DOHH2 (cell line): ENCODE measurements around the gene DNAJC18.
"Not testable (repeated sequence)": the region's sequence is repeated elsewhere in the genome, so short reads cannot be mapped to it uniquely, and the experiment has no call there.

ENCODE experiments used
- H3F3A ChIP-seq: fragments of 200-600 bp; sonication (generic), shearing (Covaris generic); 2 replicates; pipeline ENCODE4 v1.6.0; 2016; ENCODE audit warnings: antibody characterized with exemption, mild to moderate bottlenecking; ENCODE audit not compliant: control insufficient read depth, insufficient read depth
- H3K27ac ChIP-seq: fragments of 200-600 bp; sonication (generic); 2 replicates; pipeline ENCODE4 v1.5.1; 2014; ENCODE audit warnings: low read depth, mild to moderate bottlenecking, low read length, moderate library complexity
- H3K27me3 ChIP-seq: fragments of 200-600 bp; sonication (generic); 2 replicates; pipeline ENCODE4 v1.6.1; 2014; ENCODE audit warnings: mild to moderate bottlenecking, low read length, mixed read lengths; ENCODE audit not compliant: control insufficient read depth
- H3K36me3 ChIP-seq: fragments of 200-600 bp; sonication (generic); 2 replicates; pipeline ENCODE4 v1.6.1; 2014; ENCODE audit warnings: mild to moderate bottlenecking, low read length, moderate library complexity, mixed read lengths; ENCODE audit not compliant: control insufficient read depth
- H3K4me1 ChIP-seq: fragments of 200-600 bp; sonication (generic); 2 replicates; pipeline ENCODE4 v1.6.1; 2014; ENCODE audit warnings: mild to moderate bottlenecking, low read length, mixed read lengths; ENCODE audit not compliant: control insufficient read depth
- H3K4me2 ChIP-seq: fragments of 200-600 bp; sonication (generic); 2 replicates; pipeline ENCODE4 v1.6.0; 2014; ENCODE audit warnings: mild to moderate bottlenecking, low read length, moderate library complexity
- H3K4me3 ChIP-seq: fragments of 200-600 bp; sonication (generic); 2 replicates; pipeline ENCODE4 v1.5.1; 2014; ENCODE audit warnings: mild to moderate bottlenecking, low read length, mixed read lengths
- H3K79me2 ChIP-seq: fragments of 200-600 bp; sonication (generic); 2 replicates; pipeline ENCODE4 v1.6.1; 2014; ENCODE audit warnings: mild to moderate bottlenecking, low read length, mixed read lengths; ENCODE audit not compliant: control insufficient read depth
- H3K9me2 ChIP-seq: fragments of 200-600 bp; sonication (generic); replicated peaks from 2 replicates; pipeline ENCODE4 v1.6.1; 2014; ENCODE audit warnings: mild to moderate bottlenecking, low read length, mixed read lengths; ENCODE audit not compliant: control insufficient read depth
- H3K9me3 ChIP-seq: fragments of 200-600 bp; sonication (generic); 2 replicates; pipeline ENCODE4 v1.6.1; 2014; ENCODE audit warnings: antibody characterized with exemption, low read length, mixed read lengths; ENCODE audit not compliant: control insufficient read depth, insufficient read depth
- H4K20me1 ChIP-seq: fragments of 200-600 bp; sonication (generic); 2 replicates; pipeline ENCODE4 v1.6.0; 2014; ENCODE audit warnings: low read depth, mild to moderate bottlenecking, antibody characterized with exemption, low read length, moderate library complexity; ENCODE audit not compliant: control insufficient read depth, insufficient read depth
- CTCF ChIP-seq: fragments of 200-600 bp; sonication (generic); IDR thresholded peaks from one replicate; pipeline ENCODE4 v1.5.1; 2014; ENCODE audit warnings: antibody characterized with exemption, mild to moderate bottlenecking, low read depth, low read length; ENCODE audit not compliant: poor library complexity, severe bottlenecking
- EZH2phosphoT487 ChIP-seq: fragments of 200-600 bp; sonication (generic); IDR thresholded peaks from 2 replicates; pipeline ENCODE4 v1.6.1; 2017; ENCODE audit warnings: borderline replicate concordance, mild to moderate bottlenecking, antibody characterized with exemption, low read length, moderate library complexity, mixed read lengths

The DNAJC18 gene

DNA sequence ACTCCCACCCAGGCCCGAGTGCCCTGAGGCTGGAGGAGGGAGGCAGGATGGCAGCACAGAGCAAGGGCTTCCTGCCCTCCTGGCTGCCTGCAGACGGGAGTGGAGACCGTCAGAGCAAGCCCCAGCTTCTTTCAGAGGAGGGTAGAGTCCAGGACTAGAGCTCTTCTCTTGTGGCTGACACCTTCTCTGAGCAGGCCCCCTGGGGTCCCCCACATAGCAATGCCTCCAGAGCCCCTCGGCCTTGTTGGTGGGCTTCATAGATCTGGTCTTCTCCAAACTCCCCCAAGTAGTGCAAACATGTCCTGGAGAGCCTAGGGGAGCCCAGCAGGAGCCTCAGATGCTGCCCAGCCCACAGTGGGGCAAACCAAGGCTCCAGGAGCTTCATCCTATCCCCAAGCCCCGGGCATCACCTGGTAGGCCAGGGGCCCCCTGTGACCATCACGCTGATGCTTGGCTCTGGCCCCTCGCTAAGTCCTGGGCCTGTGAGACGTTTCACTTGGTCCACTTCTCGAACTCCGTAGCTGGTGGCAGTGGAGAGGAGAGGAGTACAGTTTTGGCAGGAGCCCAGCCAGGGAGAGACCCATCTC, 51.6 kb downstream of the DNAJC18 start:
- peak overlapping the region; percentile 99 for H3K4me2 ChIP-seq
- peak overlapping the region; percentile 99 for H3K27ac ChIP-seq
- peaks cover 63% of the 10 kb centered on the region for H3K79me2 ChIP-seq
- H3K9me3 ChIP-seq: no peaks in the 10 kb centered on the region
- peaks cover 72% of the 10 kb centered on the region for H3K36me3 ChIP-seq
- H3K4me1 ChIP-seq: peaks cover 82% of the 10 kb centered on the region
- TF ChIP-seq EZH2phosphoT487: no peak
- TF ChIP-seq CTCF: no peak
- peak overlapping the region; percentile 99 for H3K4me3 ChIP-seq
- H3K27me3 ChIP-seq: no peaks in the 10 kb centered on the region
- no peaks in the 10 kb centered on the region for H3K9me2 ChIP-seq
- H4K20me1 ChIP-seq: no peaks in the 10 kb centered on the region; the same call in 1 of the 2 replicates
- H3F3A ChIP-seq: peaks cover 67% of the 10 kb centered on the region

GRCh38 chr5:139386956-139387355, 52.4 kb downstream of the DNAJC18 start:
- Histone ChIP-seq H3K4me2 (peak overlapping the region; percentile 99), H3F3A (peaks cover 69% of the 10 kb centered on the region), H3K4me1 (peaks cover 89% of the 10 kb centered on the region), H3K27ac (peak overlapping the region; percentile 99), H3K36me3 (peaks cover 70% of the 10 kb centered on the region), H3K4me3 (peak overlapping the region; percentile 99), H3K79me2 (peaks cover 59% of the 10 kb centered on the region)
- H4K20me1 ChIP-seq, H3K9me2 ChIP-seq, H3K27me3 ChIP-seq, H3K9me3 ChIP-seq: not testable (repeated sequence)

DNA sequence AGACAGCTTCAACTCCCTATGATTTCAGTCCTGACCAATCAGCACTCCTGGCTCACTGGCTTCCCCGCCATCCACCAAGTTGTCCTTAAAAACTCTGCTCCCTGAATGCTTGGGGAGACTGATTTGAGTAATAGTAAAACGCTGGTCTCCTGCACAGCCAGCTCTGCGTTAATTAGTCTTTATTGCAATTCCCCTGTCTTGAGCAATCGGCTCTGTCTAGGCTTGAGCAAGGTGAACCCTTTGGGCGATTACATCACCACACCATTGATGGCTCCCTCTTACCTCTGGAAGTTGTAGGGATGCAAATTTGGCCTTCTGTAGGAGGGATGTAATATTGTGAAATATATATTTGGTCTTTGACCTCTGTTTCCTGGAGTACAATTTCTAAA, 53.3 kb downstream of the DNAJC18 start:
- H3K27me3 ChIP-seq: no peaks in the 10 kb centered on the region
- no peaks in the 10 kb centered on the region; the same call in 1 of the 2 replicates for H4K20me1 ChIP-seq
- H3K9me2 ChIP-seq: no peaks in the 10 kb centered on the region
- peaks cover 83% of the 10 kb centered on the region for H3K4me1 ChIP-seq
- H3K9me3 ChIP-seq: no peaks in the 10 kb centered on the region
- H3K79me2 ChIP-seq: peaks cover 50% of the 10 kb centered on the region
- H3K4me3 ChIP-seq: peak overlapping the region; percentile 99
- peaks cover 62% of the 10 kb centered on the region for H3K36me3 ChIP-seq
- H3F3A ChIP-seq: peaks cover 66% of the 10 kb centered on the region
- peak overlapping the region; percentile 99 for H3K4me2 ChIP-seq
- H3K27ac ChIP-seq: peak overlapping the region; percentile 99
- TF ChIP-seq EZH2phosphoT487 (no peak), CTCF (no peak)

DNA sequence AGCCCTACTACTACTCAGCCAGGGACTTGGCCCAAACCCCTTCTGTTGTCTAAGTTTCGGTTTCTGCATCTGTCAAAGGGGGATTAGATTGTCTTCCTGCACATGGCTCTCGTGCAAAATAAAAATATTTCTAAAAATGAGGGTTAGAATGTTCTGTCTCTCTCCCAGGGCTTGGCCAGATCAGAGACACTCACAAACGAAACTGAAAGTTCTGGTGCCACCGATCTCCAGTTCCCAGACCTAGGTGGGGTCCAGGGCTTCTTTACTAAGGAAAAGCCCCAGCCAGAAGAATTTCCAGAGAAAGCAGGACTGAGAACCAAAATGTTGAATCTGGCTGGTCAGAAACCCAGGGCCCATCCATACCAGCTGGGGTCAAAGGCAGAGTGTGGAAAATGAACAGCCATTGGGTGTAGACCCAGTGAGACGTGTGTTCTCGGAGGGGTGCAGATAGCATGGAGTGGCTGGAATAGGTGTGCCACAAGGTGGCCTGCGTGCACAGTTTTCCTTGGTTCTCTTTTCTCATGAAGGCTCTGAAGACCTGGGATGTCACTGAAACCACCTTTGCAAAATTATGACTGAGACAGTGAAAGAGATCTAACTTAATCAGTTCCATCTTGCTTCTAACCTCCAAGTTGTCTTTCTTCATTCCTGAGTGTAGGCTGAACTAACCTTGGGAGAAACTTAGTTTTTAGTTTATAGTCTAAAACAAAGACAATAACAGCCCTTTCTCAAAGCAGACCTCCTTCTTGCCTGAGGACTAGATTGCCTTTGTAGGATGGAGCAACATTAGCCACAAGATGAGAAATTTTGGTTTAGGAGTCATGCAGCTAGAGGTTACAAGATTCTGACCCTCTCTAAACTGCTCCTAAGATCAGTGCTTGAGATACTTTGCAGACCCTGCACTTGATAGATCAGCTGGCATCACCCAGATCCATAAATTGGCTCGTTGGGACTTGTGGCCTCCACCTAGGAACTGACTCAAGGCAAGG, 54.0 kb downstream of the DNAJC18 start:
- H3K27ac ChIP-seq: peak overlapping the region; percentile 99
- H3K27me3 ChIP-seq: no peaks in the 10 kb centered on the region
- no peaks in the 10 kb centered on the region for H3K9me2 ChIP-seq
- H3K4me2 ChIP-seq: peak overlapping the region; percentile 99
- H4K20me1 ChIP-seq: no peaks in the 10 kb centered on the region; the same call in 1 of the 2 replicates
- H3K79me2 ChIP-seq: peaks cover 43% of the 10 kb centered on the region
- peaks cover 55% of the 10 kb centered on the region for H3K36me3 ChIP-seq
- no peaks in the 10 kb centered on the region for H3K9me3 ChIP-seq
- peaks cover 59% of the 10 kb centered on the region for H3F3A ChIP-seq
- peak overlapping the region; percentile 99 for H3K4me3 ChIP-seq
- TF ChIP-seq EZH2phosphoT487 (no peak), CTCF (peak; percentile 37)
- H3K4me1 ChIP-seq: peaks cover 76% of the 10 kb centered on the region
